Loucy (cell line): ENCODE results near the gene HSPA12B.

ENCODE experiments used
- H2AFZ ChIP-seq: fragments of 200-600 bp; sonication (generic); 2 replicates; pipeline ENCODE4 v1.6.0; 2016; ENCODE audit warnings: antibody characterized with exemption, mild to moderate bottlenecking, low read length, moderate library complexity
- H3F3A ChIP-seq: fragments of 200-600 bp; 2 replicates; pipeline ENCODE4 v1.6.0; 2016; ENCODE audit warnings: antibody characterized with exemption, low read depth, mild to moderate bottlenecking
- H3K27me3 ChIP-seq: fragments of 200-600 bp; sonication (generic); 2 replicates; pipeline ENCODE4 v1.6.1; 2014; ENCODE audit warnings: low read length, mild to moderate bottlenecking; ENCODE audit not compliant: insufficient read depth, poor library complexity, severe bottlenecking
- H3K36me3 ChIP-seq: fragments of 200-600 bp; sonication (generic); 2 replicates; pipeline ENCODE4 v1.6.1; 2016; ENCODE audit warnings: low read length; ENCODE audit not compliant: insufficient read depth
- H3K4me1 ChIP-seq: fragments of 200-600 bp; sonication (generic); 2 replicates; pipeline ENCODE4 v1.5.1; 2014; ENCODE audit warnings: low read length, mild to moderate bottlenecking; ENCODE audit not compliant: insufficient read depth, poor library complexity, severe bottlenecking
- H3K4me2 ChIP-seq: fragments of 200-600 bp; sonication (generic); 2 replicates; pipeline ENCODE4 v1.6.0; 2014; ENCODE audit warnings: antibody characterized with exemption, low read length, low read depth, mild to moderate bottlenecking; ENCODE audit not compliant: poor library complexity, severe bottlenecking
- H3K4me3 ChIP-seq: fragments of 200-600 bp; sonication (generic); 2 replicates; pipeline ENCODE4 v1.5.1; 2014; ENCODE audit warnings: low read length, mild to moderate bottlenecking, mixed read lengths; ENCODE audit not compliant: poor library complexity, severe bottlenecking
- H3K79me2 ChIP-seq: fragments of 200-600 bp; sonication (generic); 2 replicates; pipeline ENCODE4 v1.6.1; 2014; ENCODE audit warnings: low read length; ENCODE audit not compliant: insufficient read depth
- H3K9ac ChIP-seq: fragments of 200-600 bp; sonication (generic); 2 replicates; pipeline ENCODE4 v1.6.0; 2014; ENCODE audit warnings: mild to moderate bottlenecking, low read depth, low read length, moderate library complexity; ENCODE audit not compliant: poor library complexity, severe bottlenecking
- H3K9me2 ChIP-seq: fragments of 200-600 bp; sonication (generic); replicated peaks from 2 replicates; pipeline ENCODE4 v1.6.1; 2016; ENCODE audit warnings: low read depth, low read length, mixed read lengths
- H3K9me3 ChIP-seq: fragments of 200-600 bp; sonication (generic); 2 replicates; pipeline ENCODE4 v1.6.1; 2014; ENCODE audit warnings: mild to moderate bottlenecking, antibody characterized with exemption, low read length, low read depth; ENCODE audit not compliant: insufficient read depth
- H4K20me1 ChIP-seq: fragments of 200-600 bp; sonication (generic); 2 replicates; pipeline ENCODE4 v1.6.0; 2014; ENCODE audit warnings: antibody characterized with exemption, low read length, mild to moderate bottlenecking; ENCODE audit not compliant: insufficient read depth, poor library complexity, severe bottlenecking
- EZH2phosphoT487 ChIP-seq: fragments of 200-600 bp; IDR thresholded peaks from 2 replicates; pipeline ENCODE4 v1.6.1; 2018; ENCODE audit warnings: antibody characterized with exemption, mild to moderate bottlenecking, moderate library complexity, borderline replicate concordance
- TF ChIP-seq, protein P1 (sequence below): fragments of 200-600 bp; sonication (generic); conservative IDR thresholded peaks from 2 replicates; pipeline ENCODE4 v1.5.1; 2014; ENCODE audit warnings: mild to moderate bottlenecking, antibody characterized with exemption, low read length

The HSPA12B gene

DNA sequence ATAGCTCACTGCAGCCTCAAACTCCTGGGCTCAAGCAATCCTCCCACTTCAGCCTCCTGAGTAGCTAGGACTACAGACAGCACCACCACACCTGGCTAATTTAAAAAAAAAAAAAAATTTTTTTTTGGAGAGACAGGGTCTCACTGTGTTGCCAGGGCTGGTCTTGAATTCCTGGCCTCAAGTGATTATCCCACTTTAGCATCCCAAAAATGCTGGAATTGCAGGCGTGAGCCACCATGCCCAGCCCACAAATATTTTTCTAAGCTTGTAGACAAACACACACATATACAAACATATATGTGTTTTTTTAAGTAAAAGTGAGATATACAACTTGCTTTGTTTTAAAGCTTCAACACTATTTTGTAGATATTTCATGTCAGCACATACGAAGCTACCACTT, 10.8 kb downstream of the HSPA12B start:
- Histone ChIP-seq H3K9me2 (no peaks in the 10 kb centered on the region), H3K9me3 (no peaks in the 10 kb centered on the region), H3K4me2 (no peak overlapping the region), H3K79me2 (no peaks in the 10 kb centered on the region), H3K27me3 (no peaks in the 10 kb centered on the region), H3K36me3 (no peaks in the 10 kb centered on the region), H3K9ac (no peak overlapping the region), H3F3A (no peaks in the 10 kb centered on the region), H2AFZ (no peak overlapping the region), H3K4me1 (peaks cover 13% of the 10 kb centered on the region), H4K20me1 (no peaks in the 10 kb centered on the region), H3K4me3 (no peak overlapping the region)
- TF ChIP-seq, protein P1, sequence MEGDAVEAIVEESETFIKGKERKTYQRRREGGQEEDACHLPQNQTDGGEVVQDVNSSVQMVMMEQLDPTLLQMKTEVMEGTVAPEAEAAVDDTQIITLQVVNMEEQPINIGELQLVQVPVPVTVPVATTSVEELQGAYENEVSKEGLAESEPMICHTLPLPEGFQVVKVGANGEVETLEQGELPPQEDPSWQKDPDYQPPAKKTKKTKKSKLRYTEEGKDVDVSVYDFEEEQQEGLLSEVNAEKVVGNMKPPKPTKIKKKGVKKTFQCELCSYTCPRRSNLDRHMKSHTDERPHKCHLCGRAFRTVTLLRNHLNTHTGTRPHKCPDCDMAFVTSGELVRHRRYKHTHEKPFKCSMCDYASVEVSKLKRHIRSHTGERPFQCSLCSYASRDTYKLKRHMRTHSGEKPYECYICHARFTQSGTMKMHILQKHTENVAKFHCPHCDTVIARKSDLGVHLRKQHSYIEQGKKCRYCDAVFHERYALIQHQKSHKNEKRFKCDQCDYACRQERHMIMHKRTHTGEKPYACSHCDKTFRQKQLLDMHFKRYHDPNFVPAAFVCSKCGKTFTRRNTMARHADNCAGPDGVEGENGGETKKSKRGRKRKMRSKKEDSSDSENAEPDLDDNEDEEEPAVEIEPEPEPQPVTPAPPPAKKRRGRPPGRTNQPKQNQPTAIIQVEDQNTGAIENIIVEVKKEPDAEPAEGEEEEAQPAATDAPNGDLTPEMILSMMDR: no peak
- TF ChIP-seq EZH2phosphoT487: no peak

DNA sequence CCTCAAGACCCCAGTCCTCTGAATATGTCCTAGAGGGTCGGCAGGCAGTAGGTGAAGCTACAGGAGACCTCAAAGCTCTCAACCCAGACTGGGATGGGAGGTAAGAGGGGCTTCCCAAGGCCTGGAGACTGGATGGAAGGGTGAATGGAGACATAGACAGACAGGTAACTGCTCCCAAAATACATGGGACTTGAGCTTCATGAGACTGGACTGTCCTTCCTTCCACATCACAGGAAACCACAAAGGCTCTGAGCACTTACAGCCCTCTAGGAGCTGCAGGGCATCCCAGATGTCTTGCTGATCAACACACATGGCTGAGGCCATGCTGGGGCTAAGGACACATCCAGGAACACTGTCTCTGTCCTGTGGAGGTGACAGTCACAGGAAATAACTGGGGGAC, 11.6 kb downstream of the HSPA12B start:
- H2AFZ ChIP-seq: no peak overlapping the region
- TF ChIP-seq EZH2phosphoT487: no peak
- TF ChIP-seq, protein P1: no peak
- H3F3A ChIP-seq: no peaks in the 10 kb centered on the region

DNA sequence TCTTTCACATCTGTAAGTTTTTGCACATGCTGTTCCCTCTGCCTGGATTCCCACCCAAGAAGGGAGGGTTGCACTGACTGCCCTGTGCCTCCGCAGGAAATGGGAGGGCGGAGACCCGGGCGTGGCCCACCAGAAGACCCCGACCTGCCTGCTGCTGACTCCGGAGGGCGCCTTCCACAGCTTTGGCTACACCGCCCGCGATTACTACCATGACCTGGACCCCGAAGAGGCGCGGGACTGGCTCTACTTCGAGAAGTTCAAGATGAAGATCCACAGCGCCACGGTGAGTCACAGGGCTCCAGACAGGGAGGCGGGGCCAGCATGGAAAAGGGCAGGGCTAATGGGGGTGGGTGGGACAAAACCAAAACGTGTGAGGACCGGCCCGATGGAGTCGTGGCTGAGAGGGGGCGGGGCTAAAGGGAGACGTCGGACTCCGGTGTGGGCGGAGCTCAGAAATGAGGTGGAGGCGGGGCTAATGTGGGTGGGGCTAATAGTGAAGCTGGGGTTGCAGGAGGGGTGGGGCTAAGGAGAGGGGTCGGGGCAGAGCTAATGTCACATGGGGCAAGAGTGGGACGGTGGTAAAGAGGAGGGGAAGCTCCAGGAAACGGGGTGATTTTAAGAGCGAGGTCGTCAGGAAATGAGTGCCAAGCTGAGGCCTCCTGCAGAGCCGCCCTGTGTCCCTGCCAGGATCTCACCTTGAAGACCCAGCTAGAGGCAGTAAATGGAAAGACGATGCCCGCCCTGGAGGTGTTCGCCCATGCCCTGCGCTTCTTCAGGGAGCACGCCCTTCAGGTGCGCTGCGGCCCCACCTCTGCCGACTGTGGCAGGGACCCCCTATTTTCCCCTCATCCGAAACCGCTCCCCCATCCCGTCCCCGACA, 12.6 kb downstream of the HSPA12B start:
- H3K9me2 ChIP-seq: no peaks in the 10 kb centered on the region
- H4K20me1 ChIP-seq: no peaks in the 10 kb centered on the region
- no peaks in the 10 kb centered on the region for H3K27me3 ChIP-seq
- H3K36me3 ChIP-seq: no peaks in the 10 kb centered on the region
- H3K9me3 ChIP-seq: no peaks in the 10 kb centered on the region
- no peaks in the 10 kb centered on the region for H3K79me2 ChIP-seq
- H3F3A ChIP-seq: no peaks in the 10 kb centered on the region
- no peak for TF ChIP-seq EZH2phosphoT487
- TF ChIP-seq, protein P1: peak; percentile 26
- H2AFZ ChIP-seq: peak overlapping the region; percentile 25; the same call in 1 of the 2 replicates
- H3K4me1 ChIP-seq: peaks cover 13% of the 10 kb centered on the region
- H3K4me3 ChIP-seq: peak overlapping the region; percentile 66
- H3K4me2 ChIP-seq: peak overlapping the region; percentile 54
- no peak overlapping the region for H3K9ac ChIP-seq

More for the DNA sequence above, 11.6 kb downstream of the HSPA12B start:
- H3K9me2 ChIP-seq: no peaks in the 10 kb centered on the region
- H3K4me2 ChIP-seq: peak overlapping the region; percentile 54
- H3K9ac ChIP-seq: no peak overlapping the region
- H4K20me1 ChIP-seq: no peaks in the 10 kb centered on the region
- H3K4me3 ChIP-seq: peak overlapping the region; percentile 66
- no peaks in the 10 kb centered on the region for H3K36me3 ChIP-seq
- peaks cover 13% of the 10 kb centered on the region for H3K4me1 ChIP-seq
- H3K27me3 ChIP-seq: no peaks in the 10 kb centered on the region
- no peaks in the 10 kb centered on the region for H3K79me2 ChIP-seq
- no peaks in the 10 kb centered on the region for H3K9me3 ChIP-seq
